H1 (cell line): ENCODE data around the gene SNRK.

Experiments
- CTCF ChIP-seq, 3 experiments: IDR thresholded peaks; 1 replicate in 2 of 3; 2 replicates in 1 of 3; pipeline versions ENCODE4 v1.5.1 to v1.6.1; 2011; ENCODE audit warnings: low read length in 3 of 3, mild to moderate bottlenecking in 3 of 3, inconsistent platforms in 2 of 3, low read depth in 1 of 3, moderate library complexity in 1 of 3; ENCODE audit not compliant: insufficient read depth in 1 of 3; ENCODE audit errors: control extremely low read depth in 1 of 3
- POLR2A ChIP-seq, 2 experiments: IDR thresholded peaks; 1 replicate in 1 of 2; 2 replicates in 1 of 2; pipeline ENCODE4 v1.6.1; 2011; ENCODE audit warnings: low read depth in 2 of 2, low read length in 2 of 2, mild to moderate bottlenecking in 2 of 2; ENCODE audit errors: control extremely low read depth in 1 of 2

DNA sequence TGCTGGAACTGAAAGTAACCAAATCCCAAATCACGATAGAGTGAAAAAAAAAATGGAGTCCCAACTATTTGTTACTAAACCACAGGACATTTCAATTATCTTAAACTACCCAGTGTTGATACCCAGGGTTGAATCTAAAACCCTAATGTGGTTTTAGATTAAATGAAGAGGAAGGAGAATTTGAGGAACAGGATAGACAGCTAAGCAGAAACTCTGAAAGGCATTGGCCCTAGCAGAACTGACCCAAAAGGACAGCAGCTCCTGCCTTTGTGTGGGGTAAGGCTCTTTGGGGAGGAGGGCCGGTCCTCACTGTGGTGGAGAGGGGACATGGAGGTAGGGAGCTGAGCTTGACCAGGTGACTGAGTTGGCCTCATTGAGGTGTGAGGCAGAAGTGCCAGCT lies 30.7 kb upstream of the SNRK start:
- no peak for TF ChIP-seq CTCF (IDR thresholded peaks at IDR 0.05; ENCODE audit: control extremely low read depth in 1 of 3, insufficient read depth in 1 of 3, low read depth in 1 of 3, low read length in 3 of 3)
- no peak for TF ChIP-seq POLR2A (IDR thresholded peaks at IDR 0.05; ENCODE audit: control extremely low read depth in 1 of 2, low read depth in 2 of 2, low read length in 2 of 2)
